Stimulated activated CD8-positive, alpha-beta memory T cell treated with anti-CD3 and anti-CD28 coated beads, Interleukin-2, amount 100 ng/mL, for 1 hour (primary cell): ENCODE data around the gene EIF3K.

ENCODE experiments used
- DNase-seq, 2 donors: peaks; one replicate each; pipeline ENCODE4 v3.0.0-alpha.2; 2020; ENCODE audit warnings: low read depth in 2 of 2

The EIF3K gene

DNA sequence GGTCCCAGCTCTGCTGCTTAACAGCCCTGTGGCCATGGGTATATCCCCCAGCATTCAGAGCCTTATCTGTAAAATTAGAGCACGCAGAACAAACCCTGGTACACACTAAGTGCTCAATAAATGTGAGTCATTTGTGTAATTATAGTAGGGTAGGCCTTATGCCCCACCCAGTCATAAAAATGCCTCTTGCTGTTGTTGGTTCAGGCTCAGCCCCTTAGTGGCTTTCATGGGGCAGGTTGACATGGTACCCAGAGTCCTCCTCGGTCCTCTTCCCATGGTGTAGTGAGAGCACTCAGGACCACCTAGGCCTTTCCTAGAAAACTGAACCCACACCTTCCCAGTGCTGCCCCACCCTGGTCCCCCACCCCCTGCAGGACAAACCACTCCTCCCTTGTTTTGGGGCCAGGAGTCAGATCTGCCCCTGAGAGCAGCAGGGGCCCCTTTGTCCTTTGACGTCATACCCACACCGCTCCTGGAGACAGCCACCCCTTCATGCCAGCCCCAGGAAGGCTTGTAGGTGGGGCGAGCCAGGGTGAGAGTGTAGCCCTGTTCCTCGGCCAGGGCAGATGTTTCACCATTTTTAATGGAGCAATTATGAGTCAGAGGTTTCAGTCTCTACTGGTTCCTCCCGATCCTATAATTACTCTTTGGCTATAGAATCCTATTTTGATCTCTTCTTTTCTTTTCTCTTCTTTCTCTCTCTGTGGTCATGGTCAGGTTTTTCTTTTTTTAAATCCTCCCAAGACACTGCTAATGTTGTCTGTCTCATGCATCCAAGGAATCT lies 65.3 kb downstream of the EIF3K start:
- DNase-seq, result no peak

DNA sequence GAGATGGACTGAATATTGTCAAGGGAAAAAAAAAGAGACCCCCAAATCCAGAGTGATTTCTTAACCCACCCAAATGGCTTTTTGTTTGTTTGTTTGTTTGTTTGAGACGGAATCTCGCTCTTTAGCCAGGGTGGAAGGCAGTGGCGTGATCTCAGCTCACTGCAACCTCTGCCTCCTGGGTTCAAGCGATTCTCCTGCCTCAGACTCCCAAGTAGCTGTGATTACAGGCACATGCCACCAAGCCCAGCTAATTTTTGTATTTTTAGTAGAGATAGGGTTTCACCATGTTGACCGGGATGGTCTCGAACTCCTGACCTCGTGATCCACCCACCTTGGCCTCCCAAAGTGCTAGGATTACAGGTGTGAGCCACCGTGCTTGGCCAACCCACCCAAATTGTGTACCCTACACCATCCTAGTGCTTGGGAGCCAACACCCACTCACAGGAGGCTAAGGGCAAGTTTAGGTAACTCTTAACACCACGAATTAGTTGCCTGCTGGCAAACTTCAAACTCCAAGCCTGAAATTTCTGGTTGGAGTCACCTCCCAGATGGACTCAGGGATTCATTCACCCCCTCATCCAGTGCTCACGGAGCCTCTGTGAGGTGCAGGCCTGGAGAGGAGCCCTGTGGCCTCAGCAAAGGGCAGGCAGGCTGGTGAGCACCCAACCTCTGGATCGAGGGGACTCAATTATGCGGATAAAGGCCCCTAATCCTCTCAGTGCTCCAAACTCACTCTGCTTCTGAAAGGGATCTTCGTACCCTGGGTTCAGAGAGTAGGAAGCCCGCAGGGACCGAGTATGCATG lies 66.1 kb downstream of the EIF3K start:
- no peak for DNase-seq

DNA sequence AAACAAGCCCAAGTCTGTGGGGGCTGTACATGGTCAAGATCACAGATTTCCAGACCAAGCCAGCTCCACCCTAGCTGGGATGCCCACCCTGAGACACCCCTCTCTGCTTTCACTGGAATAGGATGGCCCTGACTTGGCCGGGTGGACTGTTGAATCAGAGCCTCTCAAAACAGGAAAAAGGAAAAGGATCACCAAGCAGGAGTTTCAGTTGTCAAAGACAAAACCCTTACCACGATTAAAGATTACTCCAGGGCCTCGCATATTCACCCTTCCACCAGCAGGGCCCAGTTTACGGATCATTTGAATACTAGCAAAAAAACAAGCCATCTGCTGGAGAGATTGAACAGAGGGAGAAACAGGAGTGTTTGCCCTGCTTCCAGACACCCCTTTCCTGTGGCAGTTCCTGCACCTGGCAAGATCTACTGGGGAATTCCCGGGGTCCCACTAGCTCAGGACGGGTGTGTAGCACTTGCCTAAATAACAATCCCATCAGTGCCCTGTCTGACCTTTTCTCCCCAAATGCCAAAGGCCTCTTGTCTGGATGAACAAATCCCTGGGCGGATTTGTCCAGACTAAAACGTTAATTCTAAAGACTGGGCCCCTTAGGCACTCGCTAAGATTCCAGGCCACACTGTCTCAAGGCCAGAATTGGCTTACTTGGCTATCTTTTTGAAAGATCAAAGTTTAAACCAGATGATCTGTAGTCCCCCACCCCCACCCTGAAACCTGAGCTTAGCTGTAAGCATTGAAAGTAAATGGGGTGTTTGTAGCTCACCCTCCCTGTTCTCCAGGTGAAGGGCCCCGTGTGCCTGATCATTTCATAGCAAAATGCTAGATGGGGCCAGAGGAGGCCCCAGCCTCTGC lies 66.9 kb downstream of the EIF3K start:
- no peak for DNase-seq

DNA sequence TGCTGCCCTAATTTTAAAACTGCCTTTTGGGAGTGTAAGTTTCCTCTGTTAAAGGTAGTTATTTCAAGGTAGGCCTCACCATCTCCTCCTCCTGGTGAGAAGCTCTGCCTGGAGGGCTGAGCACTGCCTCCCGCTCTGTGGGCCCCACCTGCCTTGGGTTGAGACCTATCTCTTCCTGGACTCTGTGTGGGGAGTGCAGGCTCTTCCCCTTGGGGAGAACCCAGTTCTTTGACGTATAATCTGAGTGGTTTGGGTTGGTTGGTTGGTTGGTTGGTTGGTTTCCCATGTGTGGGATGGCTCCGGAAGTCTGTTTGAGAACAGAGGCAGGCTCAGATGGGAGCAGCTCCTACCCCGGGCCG lies 67.5 kb downstream of the EIF3K start:
- DNase-seq, result no peak
